H9 (cell line): ENCODE results near the gene TPRG1. TPM values are rescaled to one million over a fixed set of nuclear protein-coding genes. Genes with fewer than 3 reads are reported as not detected.

Experiments used
- DNase-seq: peaks from one replicate; pipeline ENCODE4 v3.0.0-alpha.2; 2017
- H2AFZ ChIP-seq: one replicate; pipeline ENCODE4 v1.6.1; 2013; ENCODE audit warnings: mild to moderate bottlenecking, low read length, control low read depth, moderate library complexity
- H2AK5ac ChIP-seq: 2 replicates; pipeline ENCODE4 v1.6.1; 2013; ENCODE audit warnings: low read length, control low read depth, mixed read lengths; ENCODE audit not compliant: insufficient read length
- H2BK120ac ChIP-seq: one replicate; pipeline ENCODE4 v1.6.1; 2013; ENCODE audit warnings: low read depth, mild to moderate bottlenecking, low read length, control low read depth, inconsistent platforms; ENCODE audit not compliant: poor library complexity, severe bottlenecking
- H2BK12ac ChIP-seq: 2 replicates; pipeline ENCODE4 v1.6.1; 2013; ENCODE audit warnings: low read length, control low read depth, mixed read lengths, low read depth; ENCODE audit not compliant: insufficient read length
- H2BK15ac ChIP-seq: 2 replicates; pipeline ENCODE4 v1.6.1; 2013; ENCODE audit warnings: low read depth, low read length, control low read depth
- H2BK20ac ChIP-seq: one replicate; pipeline ENCODE4 v1.6.1; 2013; ENCODE audit warnings: low read depth, mild to moderate bottlenecking, low read length, control low read depth, inconsistent platforms; ENCODE audit not compliant: poor library complexity, severe bottlenecking
- H2BK5ac ChIP-seq: 2 replicates; pipeline ENCODE4 v1.6.1; 2013; ENCODE audit warnings: low read length, control low read depth, mixed read lengths; ENCODE audit not compliant: insufficient read length
- H3K14ac ChIP-seq: 2 replicates; pipeline ENCODE4 v1.6.1; 2013; ENCODE audit warnings: low read length, control low read depth; ENCODE audit not compliant: insufficient read depth
- H3K18ac ChIP-seq: 2 replicates; pipeline ENCODE4 v1.6.1; 2013; ENCODE audit warnings: low read depth, mild to moderate bottlenecking, mixed read lengths, low read length, control low read depth; ENCODE audit not compliant: insufficient read length
- H3K23ac ChIP-seq: 2 replicates; pipeline ENCODE4 v1.6.1; 2013; ENCODE audit warnings: low read length, control low read depth, mixed read lengths, low read depth; ENCODE audit not compliant: insufficient read length
- H3K23me2 ChIP-seq: 2 replicates; pipeline ENCODE4 v1.6.1; 2013; ENCODE audit warnings: low read depth, mild to moderate bottlenecking, mixed read lengths, low read length, control low read depth; ENCODE audit not compliant: insufficient read length, poor library complexity, severe bottlenecking
- H3K27ac ChIP-seq: 2 replicates; pipeline ENCODE4 v1.5.1; 2013; ENCODE audit warnings: low read length, control low read depth, mixed read lengths, low read depth; ENCODE audit not compliant: insufficient read length
- H3K27me3 ChIP-seq: 2 replicates; pipeline ENCODE4 v1.6.1; 2013; ENCODE audit warnings: low read length, control low read depth, inconsistent platforms; ENCODE audit not compliant: insufficient read depth
- H3K4ac ChIP-seq: 2 replicates; pipeline ENCODE4 v1.6.1; 2013; ENCODE audit warnings: low read depth, mild to moderate bottlenecking, control low read depth, inconsistent platforms, low read length, moderate library complexity
- H3K4me1 ChIP-seq: 2 replicates; pipeline ENCODE4 v1.6.1; 2013; ENCODE audit warnings: low read length, control low read depth, inconsistent platforms; ENCODE audit not compliant: insufficient read depth
- H3K4me2 ChIP-seq: 2 replicates; pipeline ENCODE4 v1.6.1; 2013; ENCODE audit warnings: low read length, control low read depth, mixed read lengths; ENCODE audit not compliant: insufficient read length, insufficient read depth
- H3K56ac ChIP-seq: 2 replicates; pipeline ENCODE4 v1.6.1; 2013; ENCODE audit warnings: low read depth, mild to moderate bottlenecking, mixed read lengths, low read length, control low read depth; ENCODE audit not compliant: insufficient read length
- H3K79me1 ChIP-seq: 2 replicates; pipeline ENCODE4 v1.6.1; 2013; ENCODE audit warnings: low read depth, mild to moderate bottlenecking, moderate library complexity, low read length, control low read depth, inconsistent platforms; ENCODE audit not compliant: insufficient read depth, poor library complexity, severe bottlenecking
- H3K79me2 ChIP-seq: 2 replicates; pipeline ENCODE4 v1.6.1; 2013; ENCODE audit warnings: low read length, control low read depth, inconsistent platforms; ENCODE audit not compliant: insufficient read depth
- H3K9ac ChIP-seq: 2 replicates; pipeline ENCODE4 v1.6.1; 2013; ENCODE audit warnings: low read length, control low read depth, mixed read lengths; ENCODE audit not compliant: insufficient read length; ENCODE audit errors: extremely low read depth
- H3K9me3 ChIP-seq: one replicate; pipeline ENCODE4 v1.6.1; 2013; ENCODE audit warnings: low read depth, low read length, inconsistent platforms; ENCODE audit not compliant: control insufficient read depth
- H3T11ph ChIP-seq: one replicate; pipeline ENCODE4 v1.6.1; 2013; ENCODE audit warnings: mild to moderate bottlenecking, low read length, control low read depth, inconsistent platforms
- H4K20me1 ChIP-seq: one replicate; pipeline ENCODE4 v1.6.1; 2013; ENCODE audit not compliant: control insufficient read depth, insufficient read length, insufficient read depth
- H4K5ac ChIP-seq: 2 replicates; pipeline ENCODE4 v1.6.1; 2013; ENCODE audit warnings: low read depth, mild to moderate bottlenecking, mixed read lengths, low read length, control low read depth; ENCODE audit not compliant: insufficient read length
- H4K8ac ChIP-seq: replicated peaks from 2 replicates; pipeline ENCODE4 v1.6.1; 2013; ENCODE audit warnings: low read length, control low read depth, mixed read lengths, low read depth; ENCODE audit not compliant: insufficient read length
- H4K91ac ChIP-seq: 2 replicates; pipeline ENCODE4 v1.6.1; 2013; ENCODE audit warnings: low read depth, mild to moderate bottlenecking, moderate library complexity, mixed read lengths, low read length, control low read depth; ENCODE audit not compliant: insufficient read length
- H3K27ac Mint-ChIP-seq, 3 experiments: 2 replicates in 2 of 3; 3 replicates in 1 of 3; pipeline ENCODE4 v1.8.0; 2020 to 2021; ENCODE audit warnings: mixed read lengths in 3 of 3, mild to moderate bottlenecking in 1 of 3, moderate library complexity in 1 of 3
- H3K27me3 Mint-ChIP-seq: 2 replicates; pipeline ENCODE4 v1.8.0; 2021; ENCODE audit warnings: low read depth, mild to moderate bottlenecking, moderate library complexity, mixed read lengths
- H3K36me3 Mint-ChIP-seq, 3 experiments: 2 replicates in 2 of 3; 3 replicates in 1 of 3; pipeline ENCODE4 v1.8.0; 2020 to 2021; ENCODE audit warnings: low read depth in 3 of 3, mixed read lengths in 3 of 3; ENCODE audit not compliant: insufficient read depth in 1 of 3
- H3K4me1 Mint-ChIP-seq, 2 experiments: 2 replicates each; pipeline ENCODE4 v1.8.0; 2020; ENCODE audit warnings: mixed read lengths in 2 of 2
- H3K4me3 Mint-ChIP-seq, 2 experiments: 2 replicates in 1 of 2; 3 replicates in 1 of 2; pipeline ENCODE4 v1.8.0; 2020 to 2021; ENCODE audit warnings: mild to moderate bottlenecking in 2 of 2, mixed read lengths in 2 of 2, moderate library complexity in 1 of 2
- H3K9me3 Mint-ChIP-seq, 2 experiments: 2 replicates in 1 of 2; 3 replicates in 1 of 2; pipeline ENCODE4 v1.8.0; 2020; ENCODE audit warnings: mild to moderate bottlenecking in 2 of 2, mixed read lengths in 2 of 2, moderate library complexity in 1 of 2
- CTCF ChIP-seq: fragments of 200-600 bp; sonication (generic); conservative IDR thresholded peaks from 3 replicates; pipeline ENCODE4 v1.8.0; 2021; ENCODE audit warnings: antibody characterized with exemption, mild to moderate bottlenecking
- WGBS: extraction: QIAGEN DNeasy Blood & Tissue Kit; methylation state at CpG from one replicate; pipeline ENCODE4 v1.1.7; 2013; ENCODE audit warnings: missing lambda C conversion rate, low lambda C conversion rate, mixed read lengths; ENCODE audit not compliant: insufficient read length; ENCODE audit errors: extremely low coverage; 5-methylcytosine and 5-hydroxymethylcytosine counted together
- total RNA-seq: library from RNA; stranded (reverse); gene quantifications from 2 replicates; pipeline ENCODE4 v1.2.1, GENCODE V29; 2021

The TPRG1 gene
- total RNA-seq, 1 experiment from 2014 or later: 0.66 TPM

GRCh38 chr3:189239616-189240015 is 67.8 kb downstream of the TPRG1 start:
- Histone ChIP-seq H2BK15ac (no peak overlapping the region), H3K4ac (no peak overlapping the region), H3K18ac (no peak overlapping the region), H4K20me1 (no peaks in the 10 kb centered on the region), H2AFZ (no peak overlapping the region), H3K4me2 (no peak overlapping the region), H3K27me3 (no peaks in the 10 kb centered on the region), H4K91ac (no peak overlapping the region), H2BK120ac (no peak overlapping the region), H2BK5ac (no peak overlapping the region), H3K9me3 (no peaks in the 10 kb centered on the region), H2BK20ac (no peak overlapping the region), H3K23ac (no peak overlapping the region), H2BK12ac (no peak overlapping the region), H3K79me1 (no peaks in the 10 kb centered on the region), H3K9ac (no peak overlapping the region), H3T11ph (no peak overlapping the region), H3K56ac (no peak overlapping the region), H4K8ac (no peak overlapping the region), H4K5ac (no peak overlapping the region), H3K4me1 (no peaks in the 10 kb centered on the region), H3K27ac (no peak overlapping the region), H3K79me2 (no peaks in the 10 kb centered on the region), H3K23me2 (no peaks in the 10 kb centered on the region), H2AK5ac (no peak overlapping the region), H3K14ac (no peak overlapping the region)
- Mint-ChIP-seq H3K4me1 (no peaks in the 10 kb centered on the region), H3K27me3 (no peaks in the 10 kb centered on the region; the same call in 1 of the 2 replicates), H3K9me3 (peaks cover 7 to 16% of the 10 kb centered on the region in 2 experiments; a peak in 4 of 5 replicates), H3K27ac (no peak overlapping the region), H3K36me3 (peaks cover 2 to 9% (median 2%) of the 10 kb centered on the region in 3 experiments; a peak in 3 of 7 replicates), H3K4me3 (no peak overlapping the region)
- no peak for DNase-seq
- WGBS: no CpG with 5 or more reads among the region's 5 CpGs
- no peak for TF ChIP-seq CTCF
